HG03571 (cell line): Measurements from ENCODE around the gene COL26A1.
"Not testable (repeated sequence)": the region's sequence is repeated elsewhere in the genome, so short reads cannot be mapped to it uniquely, and the experiment has no call there.

Experiments
- ATAC-seq: cut with Tn5 transposase; IDR thresholded peaks from one replicate; pipeline ENCODE4 v1.9.1; 2021; ENCODE audit not compliant: unreplicated experiment

The COL26A1 gene

GRCh38 chr7:101547022-101547915 lies 184.6 kb downstream of the COL26A1 start:
- ATAC-seq = no peak

GRCh38 chr7:101547916-101548661 lies 185.4 kb downstream of the COL26A1 start:
- ATAC-seq = no peak

- ATAC-seq = no peak
These were observed 187.1 kb downstream of the COL26A1 start for GRCh38 chr7:101549734-101550133.

- no peak for ATAC-seq
These were observed 188.2 kb downstream of the COL26A1 start for GRCh38 chr7:101550641-101551541.

- ATAC-seq = no peak
These were observed 190.5 kb downstream of the COL26A1 start for GRCh38 chr7:101553018-101553770.

GRCh38 chr7:101553771-101554445 lies 191.2 kb downstream of the COL26A1 start:
- no peak for ATAC-seq

- ATAC-seq = no peak
These were observed 192.1 kb downstream of the COL26A1 start for GRCh38 chr7:101554584-101555268.

- no peak for ATAC-seq
These were observed 192.7 kb downstream of the COL26A1 start for GRCh38 chr7:101555269-101555920.

GRCh38 chr7:101555921-101556275 lies 193.2 kb downstream of the COL26A1 start:
- ATAC-seq = no peak

- no peak for ATAC-seq
These were observed 193.8 kb downstream of the COL26A1 start for GRCh38 chr7:101556453-101556968.

GRCh38 chr7:101557421-101557820 lies 194.7 kb downstream of the COL26A1 start:
- ATAC-seq = no peak

- no peak for ATAC-seq
These were observed 195.5 kb downstream of the COL26A1 start for GRCh38 chr7:101557978-101558741.

GRCh38 chr7:101558742-101559325 lies 196.2 kb downstream of the COL26A1 start:
- ATAC-seq = no peak

GRCh38 chr7:101559586-101559985 lies 196.9 kb downstream of the COL26A1 start:
- ATAC-seq = no peak

GRCh38 chr7:101560021-101560420 lies 197.3 kb downstream of the COL26A1 start:
- ATAC-seq = not testable (repeated sequence)

- ATAC-seq = no peak
These were observed 198.2 kb downstream of the COL26A1 start for GRCh38 chr7:101560856-101561255.

GRCh38 chr7:101561293-101561692 lies 198.6 kb downstream of the COL26A1 start:
- ATAC-seq = not testable (repeated sequence)
